Stromal cell of bone marrow (primary cell): ENCODE measurements around the gene DLGAP1.
"Not testable (repeated sequence)": the region's sequence is repeated elsewhere in the genome, so short reads cannot be mapped to it uniquely, and the experiment has no call there.

ENCODE experiments used
- DNase-seq: peaks from one replicate; pipeline ENCODE4 v3.0.0-alpha.2; 2012; ENCODE audit warnings: low read depth

DLGAP1 gene

GRCh38 chr18:3495691-3496430 is 959.2 kb downstream of the DLGAP1 start:
- no peak for DNase-seq

DNA sequence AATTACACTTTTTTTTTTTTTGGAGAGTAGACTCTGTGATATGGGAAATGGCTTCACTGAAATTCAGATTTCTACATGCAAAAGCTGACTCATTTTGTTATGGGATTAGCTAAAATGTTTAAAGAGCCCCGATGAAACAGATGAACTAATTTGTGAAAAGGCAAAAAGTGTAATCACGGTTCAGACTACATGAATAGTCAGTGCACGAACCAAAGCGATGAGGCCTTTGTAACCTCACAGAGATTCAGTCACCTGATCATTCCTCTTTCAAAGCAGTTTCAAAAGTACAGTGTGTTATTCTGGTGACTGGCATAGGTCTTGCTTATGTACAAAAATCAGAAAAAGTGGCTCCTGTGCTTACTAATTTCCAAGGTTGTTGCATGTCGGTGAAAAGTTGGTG is 960.5 kb downstream of the DLGAP1 start:
- DNase-seq: no peak

GRCh38 chr18:3494245-3494526 is 960.9 kb downstream of the DLGAP1 start:
- DNase-seq: no peak

- DNase-seq: no peak
Observed at GRCh38 chr18:3493501-3494244, 961.4 kb downstream of the DLGAP1 start.

- DNase-seq: no peak
Observed at GRCh38 chr18:3492721-3493120, 962.4 kb downstream of the DLGAP1 start.

- no peak for DNase-seq
Observed at GRCh38 chr18:3491981-3492555, 963.0 kb downstream of the DLGAP1 start.

GRCh38 chr18:3489462-3489861 is 965.6 kb downstream of the DLGAP1 start:
- DNase-seq: no peak

- DNase-seq: no peak
Observed at GRCh38 chr18:3486512-3486911, 968.6 kb downstream of the DLGAP1 start.

- DNase-seq: no peak
Observed at GRCh38 chr18:3485153-3486149, 969.7 kb downstream of the DLGAP1 start.

GRCh38 chr18:3482258-3482657 is 972.8 kb downstream of the DLGAP1 start:
- DNase-seq: no peak

GRCh38 chr18:3481696-3482210 is 973.4 kb downstream of the DLGAP1 start:
- no peak for DNase-seq

GRCh38 chr18:3480827-3481573 is 974.1 kb downstream of the DLGAP1 start:
- DNase-seq: no peak

GRCh38 chr18:3479978-3480509 is 975.1 kb downstream of the DLGAP1 start:
- DNase-seq: no peak

DNA sequence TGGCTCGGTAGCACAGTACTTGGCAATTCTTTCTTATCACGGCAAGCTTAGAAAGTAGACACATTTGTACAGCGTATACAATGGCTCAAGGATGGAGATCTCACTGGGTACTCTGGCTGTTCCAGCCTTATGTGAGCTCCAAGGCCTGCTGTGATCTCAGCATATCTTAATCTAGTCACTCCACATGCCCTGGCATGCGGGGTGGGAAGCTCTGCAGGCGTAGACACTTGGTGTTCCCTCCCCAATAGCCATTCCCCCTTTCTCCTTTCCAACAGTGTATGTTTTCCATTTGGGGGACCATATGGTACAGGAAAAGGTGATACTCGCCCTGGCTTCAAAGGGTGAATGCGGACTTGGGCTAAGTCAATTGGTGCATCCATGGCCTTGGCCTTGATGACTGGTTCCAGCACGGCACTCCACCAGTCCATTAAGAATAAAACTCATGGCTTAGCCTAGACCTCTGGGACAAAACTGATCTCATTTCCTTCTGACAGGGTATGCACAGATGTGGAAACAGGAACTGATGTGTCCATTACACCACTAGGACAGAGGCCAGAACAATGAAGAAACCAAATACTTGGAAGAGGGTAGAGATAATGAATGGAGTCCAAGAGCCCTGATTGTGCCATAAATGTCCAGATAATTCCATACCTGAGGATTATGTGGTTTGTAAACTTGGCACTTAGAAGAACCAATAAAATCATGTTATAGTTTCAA is 976.7 kb downstream of the DLGAP1 start:
- no peak for DNase-seq

GRCh38 chr18:3472681-3473544 is 982.2 kb downstream of the DLGAP1 start:
- no peak for DNase-seq

GRCh38 chr18:3472121-3472520 is 983.0 kb downstream of the DLGAP1 start:
- not testable (repeated sequence) for DNase-seq

GRCh38 chr18:3471141-3471648 is 983.9 kb downstream of the DLGAP1 start:
- no peak for DNase-seq

DNA sequence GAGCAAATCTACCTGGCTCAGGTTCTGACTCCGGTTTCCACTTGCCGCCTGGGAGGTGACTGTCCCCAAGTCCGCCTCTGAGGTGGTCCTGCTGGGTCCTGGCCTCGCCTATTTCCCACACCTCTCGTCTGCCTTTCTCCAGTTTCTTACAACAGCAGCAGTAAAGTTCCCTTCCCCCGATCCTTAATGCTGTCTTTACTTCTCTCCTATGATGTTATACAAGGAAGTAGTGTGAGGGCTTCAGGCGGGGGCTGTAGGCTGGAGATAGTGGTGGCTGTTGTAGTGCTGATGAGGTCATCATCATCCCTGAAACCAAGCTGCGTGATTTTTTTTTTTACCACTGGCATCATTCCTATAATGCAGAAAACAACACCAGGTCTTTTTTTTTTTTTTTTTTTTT is 986.3 kb downstream of the DLGAP1 start:
- DNase-seq: no peak

- no peak for DNase-seq
Observed at GRCh38 chr18:3468066-3468705, 986.9 kb downstream of the DLGAP1 start.
